Measurements from ENCODE around the gene TPX2. TPM values are rescaled to one million over a fixed set of nuclear protein-coding genes. Genes with fewer than 3 reads are reported as not detected.

The TPX2 gene
- total and polyA plus RNA-seq, 2 donors (not counting 1 experiment from before 2014, with no cell fraction given) = 0.30 to 0.31 TPM

GRCh38 chr20:31840906-31841816, 102.1 kb downstream of the TPX2 start:
- Mint-ChIP-seq H3K9me3 (ENCODE audit: insufficient read depth) (no peaks in the 10 kb centered on the region), H3K27me3 (no peaks in the 10 kb centered on the region), H3K4me3 (no peak overlapping the region), H3K4me1 (peaks cover 13% of the 10 kb centered on the region), H3K27ac (no peak overlapping the region)
- no peaks in the 10 kb centered on the region for H3K36me3 ChIP-seq (replicated peaks in 1 of 2; ENCODE audit: control extremely low read depth in 1 of 2, control insufficient read depth in 1 of 2, extremely low read depth in 1 of 2, insufficient read depth in 2 of 2, low read length in 1 of 2)
- DNase-seq (no peak), ATAC-seq (ENCODE audit: low read depth) (no peak)
- H3K4me2 ChIP-seq (replicated peaks; ENCODE audit: low read depth, low read length, poor library complexity, severe bottlenecking) = no peak overlapping the region
- H2AFZ ChIP-seq (ENCODE audit: insufficient read depth, low read depth, low read length, poor library complexity, severe bottlenecking) = no peak overlapping the region
- TF ChIP-seq EZH2 (IDR thresholded peaks at IDR 0.05; ENCODE audit: borderline replicate concordance, insufficient read depth, low read depth, low read length, poor library complexity, severe bottlenecking) (no peak), CTCF (IDR thresholded peaks at IDR 0.05) (no peak)
- WGBS (ENCODE audit: insufficient coverage) = 87% methylated on average over 11 of the region's 15 CpGs
- H3K27ac ChIP-seq (ENCODE audit: low read length in 2 of 2) = no peak overlapping the region
- CTCF ChIA-PET = interaction anchor here (1.1 to 1.3 kb wide), 2 partner anchors 12 to 18 kb away, joined by 3 to 4 read pairs; no protein-coding TSS in a partner anchor
- H3K27me3 ChIP-seq (replicated peaks in 1 of 4; ENCODE audit: control extremely low read depth in 1 of 4, control insufficient read depth in 3 of 4, insufficient read depth in 4 of 4, low read length in 3 of 4) = peaks cover 0 to 3% (median 0%) of the 10 kb centered on the region in 4 experiments
- no peak overlapping the region for H3K9ac ChIP-seq (ENCODE audit: low read length)
- H3K4me1 ChIP-seq (ENCODE audit: control insufficient read depth in 2 of 2, insufficient read depth in 2 of 2, low read length in 2 of 2) = peaks cover 4 to 13% of the 10 kb centered on the region in 2 donors
- no peak overlapping the region for H3K4me3 ChIP-seq (ENCODE audit: control extremely low read depth in 1 of 5, extremely low read depth in 1 of 5, insufficient read depth in 1 of 5, low read depth in 2 of 5, low read length in 4 of 5)
- intact Hi-C loops (cut with micrococcal nuclease) = no loop called here
- no peaks in the 10 kb centered on the region for H3K79me2 ChIP-seq (ENCODE audit: control insufficient read depth, insufficient read depth, low read length)
- H4K20me1 ChIP-seq (ENCODE audit: control insufficient read depth, insufficient read depth, low read length, poor library complexity, severe bottlenecking) = no peaks in the 10 kb centered on the region
- POLR2A ChIA-PET = interaction anchor here (0.6 kb wide), 1 partner anchor 52 kb away, joined by 3 read pairs; no protein-coding TSS in a partner anchor
- H3K9me3 ChIP-seq (ENCODE audit: control extremely low read depth in 1 of 3, control insufficient read depth in 2 of 3, insufficient read depth in 1 of 3, low read length in 2 of 3) = no peaks in the 10 kb centered on the region

- H2AFZ ChIP-seq (ENCODE audit: insufficient read depth, low read depth, low read length, poor library complexity, severe bottlenecking) = no peak overlapping the region
- no peak overlapping the region for H3K4me3 ChIP-seq (ENCODE audit: control extremely low read depth in 1 of 5, extremely low read depth in 1 of 5, insufficient read depth in 1 of 5, low read depth in 2 of 5, low read length in 4 of 5)
- no peaks in the 10 kb centered on the region for H3K9me3 ChIP-seq (ENCODE audit: control extremely low read depth in 1 of 3, control insufficient read depth in 2 of 3, insufficient read depth in 1 of 3, low read length in 2 of 3)
- H3K27me3 Mint-ChIP-seq = no peaks in the 10 kb centered on the region
- no peaks in the 10 kb centered on the region for H4K20me1 ChIP-seq (ENCODE audit: control insufficient read depth, insufficient read depth, low read length, poor library complexity, severe bottlenecking)
- no peak overlapping the region for H3K27ac Mint-ChIP-seq
- H3K9me3 Mint-ChIP-seq (ENCODE audit: insufficient read depth) = no peaks in the 10 kb centered on the region
- H3K36me3 ChIP-seq (replicated peaks in 1 of 2; ENCODE audit: control extremely low read depth in 1 of 2, control insufficient read depth in 1 of 2, extremely low read depth in 1 of 2, insufficient read depth in 2 of 2, low read length in 1 of 2) = no peaks in the 10 kb centered on the region
- ChIA-PET POLR2A (interaction anchor here (0.6 kb wide), 1 partner anchor 51 kb away, joined by 3 read pairs; no protein-coding TSS in a partner anchor), CTCF (no interaction called here)
- no peak overlapping the region for H3K4me3 Mint-ChIP-seq
- H3K27ac ChIP-seq (ENCODE audit: low read length in 2 of 2) = no peak overlapping the region
- TF ChIP-seq EZH2 (IDR thresholded peaks at IDR 0.05; ENCODE audit: borderline replicate concordance, insufficient read depth, low read depth, low read length, poor library complexity, severe bottlenecking) (no peak), CTCF (IDR thresholded peaks at IDR 0.05) (no peak)
- WGBS (ENCODE audit: insufficient coverage) = 94% methylated on average over 8 of the region's 8 CpGs
- intact Hi-C loops (cut with micrococcal nuclease) = no loop called here
- H3K27me3 ChIP-seq (replicated peaks in 1 of 4; ENCODE audit: control extremely low read depth in 1 of 4, control insufficient read depth in 3 of 4, insufficient read depth in 4 of 4, low read length in 3 of 4) = peaks cover 0 to 3% (median 0%) of the 10 kb centered on the region in 4 experiments
- peaks cover 0 to 6% of the 10 kb centered on the region in 2 donors for H3K4me1 ChIP-seq (ENCODE audit: control insufficient read depth in 2 of 2, insufficient read depth in 2 of 2, low read length in 2 of 2)
- DNase-seq (no peak), ATAC-seq (ENCODE audit: low read depth) (no peak)
- H3K4me2 ChIP-seq (replicated peaks; ENCODE audit: low read depth, low read length, poor library complexity, severe bottlenecking) = no peak overlapping the region
- H3K9ac ChIP-seq (ENCODE audit: low read length) = no peak overlapping the region
- H3K79me2 ChIP-seq (ENCODE audit: control insufficient read depth, insufficient read depth, low read length) = no peaks in the 10 kb centered on the region
- H3K4me1 Mint-ChIP-seq = peaks cover 9% of the 10 kb centered on the region
These were observed 102.8 kb downstream of the TPX2 start for GRCh38 chr20:31841928-31842327.

Data from B cell (primary cell).